Right hindlimb (tissue), 1 donor: Measurements from ENCODE around the gene AFG1L.
"Not testable (repeated sequence)": the region's sequence is repeated elsewhere in the genome, so short reads cannot be mapped to it uniquely, and the experiment has no call there.

Experiments used
- DNase-seq: peaks from one replicate; pipeline ENCODE4 v3.0.0-alpha.2; 2018

AFG1L gene

DNA sequence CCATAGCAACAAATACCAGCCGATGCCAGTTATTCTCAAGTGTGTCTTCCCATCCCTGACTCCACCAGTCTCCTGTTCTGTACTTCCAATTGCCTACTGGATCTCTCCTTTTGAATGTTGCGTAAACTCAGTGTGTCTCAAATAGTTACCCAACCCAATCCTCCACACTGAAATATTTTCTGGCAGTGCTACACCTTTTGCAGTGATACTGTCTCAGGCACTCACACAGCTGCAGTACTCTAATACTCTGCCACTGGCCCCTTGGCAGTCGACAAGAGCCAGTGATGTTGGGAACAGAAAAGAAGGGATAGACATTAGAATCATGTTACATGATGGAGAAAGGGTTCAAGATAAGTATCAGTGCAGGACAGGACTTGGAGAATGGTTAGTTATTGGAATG, 234.0 kb downstream of the AFG1L start:
- DNase-seq, result no peak

GRCh38 chr6:108531332-108531731, 236.5 kb downstream of the AFG1L start:
- no peak for DNase-seq

- DNase-seq, result no peak
Observed at GRCh38 chr6:108535114-108535742, 240.4 kb downstream of the AFG1L start.

GRCh38 chr6:108535920-108536535, 241.2 kb downstream of the AFG1L start:
- not testable (repeated sequence) for DNase-seq

DNA sequence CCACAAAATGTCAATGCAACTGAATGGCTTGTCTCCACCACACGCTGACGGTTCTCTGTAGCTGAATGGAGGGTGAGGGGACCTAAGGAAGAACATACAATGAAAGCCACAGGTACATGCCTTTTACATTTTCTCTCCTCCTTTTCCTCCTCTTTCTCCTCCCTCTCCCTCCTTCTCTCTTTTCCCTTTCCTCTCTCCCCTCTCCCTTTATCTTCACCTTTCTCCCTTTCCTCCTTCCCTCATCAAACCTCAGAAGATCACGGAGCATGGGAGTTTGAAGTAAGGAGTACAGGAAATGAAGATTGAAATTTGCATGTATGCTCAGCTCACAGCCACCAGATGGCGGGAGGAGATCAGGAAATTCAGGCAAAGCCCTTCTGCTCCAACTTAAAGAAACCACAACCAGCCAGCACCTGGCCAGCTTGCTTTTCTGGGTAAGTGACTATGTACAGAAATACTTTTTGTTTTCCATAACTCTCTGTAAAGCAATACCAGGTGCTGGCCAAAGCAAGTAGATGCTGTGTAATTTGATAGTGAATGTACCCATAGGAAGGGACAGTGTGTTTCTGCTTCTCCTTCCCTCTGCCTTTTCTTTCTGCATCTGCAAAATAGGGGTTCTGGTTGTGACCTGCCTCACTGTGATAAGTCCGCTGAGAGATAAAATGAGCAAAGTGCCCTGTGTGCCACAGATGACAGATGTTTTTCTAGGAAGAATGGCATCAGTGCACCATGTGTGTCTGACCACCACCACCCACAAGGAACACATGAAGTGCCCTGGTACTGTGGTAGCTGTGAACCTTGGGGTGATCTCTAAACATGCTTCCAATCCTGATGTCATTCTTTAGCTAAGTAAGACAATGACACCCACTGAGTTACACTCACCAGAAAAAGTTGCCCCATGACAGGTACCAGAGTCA, 247.2 kb downstream of the AFG1L start:
- peak; percentile 86 for DNase-seq

GRCh38 chr6:108543175-108543940, 248.5 kb downstream of the AFG1L start:
- DNase-seq, result no peak

- no peak for DNase-seq
Observed at GRCh38 chr6:108544606-108545005, 249.8 kb downstream of the AFG1L start.

- DNase-seq, result no peak
Observed at GRCh38 chr6:108546079-108547049, 251.5 kb downstream of the AFG1L start.

- no peak for DNase-seq
Observed at GRCh38 chr6:108549241-108549640, 254.4 kb downstream of the AFG1L start.

DNA sequence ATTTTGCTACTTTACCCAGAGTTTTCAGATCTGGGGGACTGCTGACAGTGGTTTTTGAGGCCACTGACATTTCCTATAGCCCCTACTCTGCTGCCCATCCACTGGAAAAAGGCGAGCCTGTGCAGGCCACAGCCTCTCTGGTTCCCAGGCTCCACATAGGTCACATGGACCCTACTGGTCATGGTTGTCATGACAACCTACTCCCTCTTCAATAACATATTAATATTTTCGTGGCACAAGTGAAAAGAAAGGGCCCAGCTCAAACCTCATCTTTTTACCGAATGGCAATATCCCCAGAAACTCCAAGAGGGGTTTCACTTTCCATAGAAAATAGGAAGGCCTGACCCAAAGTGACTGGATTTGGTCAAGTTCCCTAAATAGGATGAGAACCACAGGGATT, 254.9 kb downstream of the AFG1L start:
- DNase-seq, result no peak

DNA sequence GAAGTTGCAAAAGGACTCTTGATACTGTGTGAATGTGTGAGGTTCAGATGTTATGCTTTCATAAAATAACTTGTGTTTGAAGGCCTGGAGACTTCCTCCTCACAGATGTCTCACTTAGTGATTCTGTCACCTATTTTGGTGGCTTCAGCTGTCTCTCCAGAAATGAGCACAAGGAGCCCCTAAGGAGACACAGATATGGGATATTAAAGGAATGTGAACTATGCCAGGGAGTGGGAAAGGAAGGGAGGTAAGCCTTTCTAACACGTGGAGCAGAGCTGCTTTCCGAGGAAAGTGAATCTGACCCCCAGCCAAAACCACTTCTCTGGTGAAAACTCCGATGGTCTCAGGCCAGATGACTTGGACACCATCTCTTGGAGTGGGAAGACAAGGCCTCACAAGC, 255.4 kb downstream of the AFG1L start:
- DNase-seq, result no peak

DNA sequence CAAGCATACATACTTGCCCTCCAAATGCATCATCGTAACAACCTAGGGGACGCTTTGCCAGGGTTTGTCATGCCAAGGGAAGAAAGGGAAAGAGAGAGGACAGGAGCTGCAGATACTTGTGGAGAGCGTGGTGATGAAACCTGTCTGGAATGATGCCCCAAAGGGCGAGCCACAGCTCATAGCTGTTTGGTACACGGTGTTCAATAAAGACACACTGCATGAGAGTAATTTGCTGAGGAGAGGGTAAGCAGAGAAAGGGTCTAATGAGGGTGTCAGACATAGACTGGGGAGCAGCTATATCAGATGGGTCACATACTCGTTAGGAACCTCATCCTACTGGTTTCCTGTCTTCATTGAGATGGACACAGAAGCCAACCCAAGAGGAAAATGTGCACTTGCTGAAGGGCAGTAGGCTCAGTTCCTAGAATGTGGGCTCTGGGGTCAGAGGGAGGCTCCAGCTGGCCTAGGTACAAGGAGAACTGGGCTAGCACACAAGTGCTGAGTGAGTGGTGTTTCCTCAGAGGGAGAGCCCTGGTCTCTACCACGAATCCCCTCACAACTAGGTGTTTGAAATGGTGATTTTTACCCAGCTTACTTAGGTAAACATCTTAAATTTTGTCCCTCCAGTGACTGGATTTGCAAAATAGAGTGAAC, 260.7 kb downstream of the AFG1L start:
- DNase-seq, result no peak

DNA sequence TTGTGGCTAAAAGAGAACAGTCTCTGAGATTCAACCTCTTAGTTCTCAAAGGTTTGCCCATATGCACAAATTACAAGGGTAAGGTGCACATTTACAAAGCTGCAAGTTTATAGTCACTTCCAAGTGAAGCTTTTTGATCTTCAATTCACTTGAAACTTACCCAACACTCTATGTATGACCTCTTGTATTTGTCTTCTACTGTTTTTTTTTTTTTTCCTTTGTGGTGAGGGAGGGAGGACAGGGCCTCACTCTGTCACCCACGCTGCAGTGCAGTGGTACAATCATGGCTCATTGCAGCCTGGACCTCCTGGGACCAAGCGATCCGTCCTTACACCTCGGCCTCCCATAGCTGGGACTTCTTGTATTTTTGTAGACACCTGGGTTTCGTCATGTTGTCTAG, 261.4 kb downstream of the AFG1L start:
- no peak for DNase-seq

GRCh38 chr6:108556866-108557493, 262.1 kb downstream of the AFG1L start:
- no peak for DNase-seq

- peak; percentile 61 for DNase-seq
Observed at GRCh38 chr6:108557494-108558371, 262.9 kb downstream of the AFG1L start.

GRCh38 chr6:108558372-108559096, 263.7 kb downstream of the AFG1L start:
- peak; percentile 99 for DNase-seq

- peak; percentile 94 for DNase-seq
Observed at GRCh38 chr6:108559097-108559883, 264.4 kb downstream of the AFG1L start.

- DNase-seq, result peak; percentile 89
Observed at GRCh38 chr6:108559884-108560462, 265.1 kb downstream of the AFG1L start.
